ENCODE results near the gene ZNF831.

The ZNF831 gene

GRCh38 chr20:59158673-59159072, 4.9 kb upstream of the ZNF831 start:
- DNase-seq (ENCODE audit: low spot score) (no peak), ATAC-seq (ENCODE audit: low read depth) (no peak)
- Histone ChIP-seq H3K4me1 (ENCODE audit: insufficient read depth, poor library complexity, severe bottlenecking) (no peaks in the 10 kb centered on the region), H3K4me3 (ENCODE audit: severe bottlenecking) (no peak overlapping the region), H3K36me3 (ENCODE audit: low read depth) (no peaks in the 10 kb centered on the region), H3K9me3 (ENCODE audit: severe bottlenecking) (no peaks in the 10 kb centered on the region), H3K27me3 (ENCODE audit: insufficient read depth, poor library complexity, severe bottlenecking) (peaks cover 97% of the 10 kb centered on the region), H3K27ac (ENCODE audit: poor library complexity, severe bottlenecking) (no peak overlapping the region)
- TF ChIP-seq CTCF (IDR thresholded peaks at IDR 0.05; ENCODE audit: poor library complexity, severe bottlenecking): no peak

GRCh38 chr20:59159091-59159490, 4.5 kb upstream of the ZNF831 start:
- DNase-seq (ENCODE audit: low spot score): no peak
- H3K4me3 ChIP-seq (ENCODE audit: severe bottlenecking): no peak overlapping the region
- H3K27me3 ChIP-seq (ENCODE audit: insufficient read depth, poor library complexity, severe bottlenecking): peaks cover 98% of the 10 kb centered on the region
- peak; percentile 3 for TF ChIP-seq CTCF (IDR thresholded peaks at IDR 0.05; ENCODE audit: poor library complexity, severe bottlenecking)
- no peaks in the 10 kb centered on the region for H3K9me3 ChIP-seq (ENCODE audit: severe bottlenecking)
- ATAC-seq (ENCODE audit: low read depth): no peak
- no peaks in the 10 kb centered on the region for H3K36me3 ChIP-seq (ENCODE audit: low read depth)
- H3K4me1 ChIP-seq (ENCODE audit: insufficient read depth, poor library complexity, severe bottlenecking): no peaks in the 10 kb centered on the region
- no peak overlapping the region for H3K27ac ChIP-seq (ENCODE audit: poor library complexity, severe bottlenecking)

GRCh38 chr20:59159493-59160376, 3.9 kb upstream of the ZNF831 start:
- H3K4me1 ChIP-seq (ENCODE audit: insufficient read depth, poor library complexity, severe bottlenecking): no peaks in the 10 kb centered on the region
- no peak; the same call in 2 of the 3 replicates for ATAC-seq (ENCODE audit: low read depth)
- no peak for DNase-seq (ENCODE audit: low spot score)
- H3K36me3 ChIP-seq (ENCODE audit: low read depth): no peaks in the 10 kb centered on the region
- no peak for TF ChIP-seq CTCF (IDR thresholded peaks at IDR 0.05; ENCODE audit: poor library complexity, severe bottlenecking)
- no peak overlapping the region for H3K4me3 ChIP-seq (ENCODE audit: severe bottlenecking)
- no peak overlapping the region for H3K27ac ChIP-seq (ENCODE audit: poor library complexity, severe bottlenecking)
- H3K27me3 ChIP-seq (ENCODE audit: insufficient read depth, poor library complexity, severe bottlenecking): peaks cover 99% of the 10 kb centered on the region
- H3K9me3 ChIP-seq (ENCODE audit: severe bottlenecking): no peaks in the 10 kb centered on the region

- Histone ChIP-seq H3K27ac (ENCODE audit: poor library complexity, severe bottlenecking) (no peak overlapping the region), H3K27me3 (ENCODE audit: insufficient read depth, poor library complexity, severe bottlenecking) (peaks cover 99% of the 10 kb centered on the region), H3K36me3 (ENCODE audit: low read depth) (no peaks in the 10 kb centered on the region), H3K4me1 (ENCODE audit: insufficient read depth, poor library complexity, severe bottlenecking) (no peaks in the 10 kb centered on the region), H3K9me3 (ENCODE audit: severe bottlenecking) (no peaks in the 10 kb centered on the region), H3K4me3 (ENCODE audit: severe bottlenecking) (no peak overlapping the region)
- no peak for ATAC-seq (ENCODE audit: low read depth)
- no peak for TF ChIP-seq CTCF (IDR thresholded peaks at IDR 0.05; ENCODE audit: poor library complexity, severe bottlenecking)
- peak; percentile 72 for DNase-seq (ENCODE audit: low spot score)
Measured at GRCh38 chr20:59160389-59161115, 3.1 kb upstream of the ZNF831 start.
